ENCODE measurements around the gene CD300LF.

CD300LF gene

DNA sequence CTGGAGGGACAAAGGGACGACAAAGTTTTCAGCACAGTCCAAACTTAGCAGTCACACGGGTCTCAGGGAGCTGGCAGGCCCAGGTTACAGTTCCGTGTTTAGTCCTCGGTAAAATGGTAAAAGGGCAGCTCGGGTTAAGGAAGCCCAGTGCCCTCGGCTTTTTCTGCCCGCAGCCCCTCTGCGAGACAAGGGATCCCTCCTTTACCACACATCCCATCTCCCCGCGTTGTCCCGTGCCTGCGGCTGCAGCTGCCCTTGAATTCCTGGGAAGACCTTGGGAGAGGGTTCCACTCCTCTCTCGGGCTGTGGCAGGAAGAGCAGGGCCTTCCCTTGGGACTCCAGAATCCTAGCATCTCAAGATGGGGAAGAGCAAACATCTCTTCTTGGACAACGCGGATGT lies 17.1 kb upstream of the CD300LF start:
- no peak for DNase-seq (ENCODE audit: low read depth)

DNA sequence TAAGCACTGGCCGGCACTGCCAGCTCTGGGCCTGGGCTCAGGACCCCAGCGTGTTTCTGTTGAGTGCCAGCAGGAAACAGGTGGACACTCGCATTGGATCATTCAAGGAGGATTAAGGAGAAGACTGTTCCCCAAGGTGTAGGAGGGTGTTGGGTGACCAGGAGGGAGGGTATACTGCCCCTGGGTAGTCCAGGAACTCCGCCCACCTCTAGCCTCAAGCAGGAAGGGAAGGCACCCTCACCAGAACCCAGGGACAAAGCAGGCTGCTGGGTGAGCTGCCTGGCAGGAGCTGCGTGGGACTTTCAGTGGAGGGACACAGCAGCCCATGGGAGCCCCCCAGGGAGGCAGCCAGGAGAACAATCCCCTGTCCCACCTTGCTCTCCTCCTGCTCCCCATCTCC lies 16.6 kb upstream of the CD300LF start:
- DNase-seq (ENCODE audit: low read depth), result no peak

DNA sequence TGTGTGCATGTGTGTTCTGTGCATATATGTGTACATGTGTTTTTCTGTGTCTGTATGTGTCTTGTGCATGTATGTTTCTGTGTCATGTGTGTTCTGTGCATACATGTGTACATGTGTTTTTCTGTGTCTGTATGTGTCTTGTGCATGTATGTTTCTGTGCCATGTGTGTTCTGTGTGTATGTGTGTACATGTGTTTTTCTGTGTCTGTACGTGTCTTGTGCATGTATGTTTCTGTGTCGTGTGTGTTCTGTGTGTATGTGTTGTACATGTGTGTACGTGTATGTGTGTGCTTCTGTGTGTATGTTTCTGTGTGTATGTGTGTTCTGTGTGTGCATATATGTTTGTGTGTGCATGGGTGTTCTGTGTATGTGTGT lies 16.0 kb upstream of the CD300LF start:
- DNase-seq (ENCODE audit: low read depth), result no peak

DNA sequence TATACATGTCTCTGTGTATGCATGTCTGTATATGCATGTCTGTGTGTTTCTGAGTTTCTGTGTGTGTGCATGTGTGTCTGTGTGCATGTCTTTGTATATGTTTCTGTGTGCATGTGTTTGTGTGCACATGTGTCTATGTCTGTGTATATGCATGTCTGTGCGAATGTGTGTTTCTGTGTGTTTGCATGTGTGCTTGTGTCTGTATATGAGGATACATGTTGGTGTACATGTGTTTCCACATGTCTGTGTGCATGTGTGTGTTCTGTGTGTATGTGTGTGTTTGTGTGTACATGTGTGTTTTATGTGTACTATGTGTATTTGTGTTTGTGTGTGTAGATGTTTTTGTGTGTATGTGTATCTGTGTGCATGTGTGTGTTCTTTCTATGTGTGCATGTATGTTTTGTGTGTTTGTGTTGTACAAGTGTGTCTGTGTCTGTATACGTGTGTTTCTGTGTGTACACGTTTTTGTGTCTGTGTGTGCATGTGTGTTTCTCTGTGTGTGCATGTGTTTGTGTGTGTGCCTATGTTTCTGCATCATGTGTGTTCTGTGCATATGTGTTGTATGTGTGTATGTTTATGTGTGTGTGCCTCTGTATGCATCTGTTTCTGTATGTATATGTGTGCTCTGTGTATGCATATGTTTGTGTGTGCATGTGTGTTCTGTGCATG lies 15.4 kb upstream of the CD300LF start:
- no peak for DNase-seq (ENCODE audit: low read depth)

DNA sequence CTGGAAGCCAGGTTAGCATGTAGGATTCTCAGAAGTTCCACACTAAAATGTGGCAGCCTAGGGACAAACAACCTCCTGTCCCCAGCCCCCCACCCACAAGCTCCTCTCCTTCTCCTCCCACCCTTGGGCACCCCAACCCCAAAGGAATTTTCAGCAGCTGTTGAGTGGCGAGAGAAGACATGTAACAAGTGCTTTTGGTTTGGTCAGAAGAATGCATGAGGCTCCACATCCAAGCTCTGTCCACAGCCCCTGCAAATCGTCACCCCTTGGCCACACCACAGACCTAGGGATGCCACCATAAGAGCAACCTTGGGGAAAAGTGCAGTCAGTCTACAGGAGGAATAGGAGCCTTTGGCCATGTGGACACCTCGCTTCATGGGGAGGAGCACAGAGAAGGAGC lies 12.4 kb upstream of the CD300LF start:
- DNase-seq (ENCODE audit: low read depth), result no peak

DNA sequence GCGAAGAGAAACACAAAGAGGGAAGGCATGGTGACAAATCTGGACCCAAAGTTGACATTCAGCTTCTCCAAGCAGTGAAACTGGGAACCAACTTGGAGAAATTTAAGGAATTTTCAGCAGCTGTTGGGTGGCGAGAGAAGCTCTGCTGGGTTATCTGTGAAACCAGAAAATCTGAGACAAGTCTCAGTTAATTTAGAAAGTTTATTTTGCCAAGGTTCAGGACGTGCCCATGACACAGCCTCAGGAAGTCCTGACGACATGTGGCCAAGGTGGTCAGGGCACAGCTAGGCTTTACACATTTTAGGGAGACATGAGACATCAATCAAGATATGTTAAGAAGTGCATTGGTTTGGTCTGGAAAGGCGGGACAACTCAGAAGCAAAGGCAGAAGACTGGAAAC lies 11.2 kb upstream of the CD300LF start:
- DNase-seq (ENCODE audit: low read depth), result no peak

- DNase-seq (ENCODE audit: low read depth), result no peak
These were observed 10.1 kb upstream of the CD300LF start for GRCh38 chr17:74722782-74723181.

DNA sequence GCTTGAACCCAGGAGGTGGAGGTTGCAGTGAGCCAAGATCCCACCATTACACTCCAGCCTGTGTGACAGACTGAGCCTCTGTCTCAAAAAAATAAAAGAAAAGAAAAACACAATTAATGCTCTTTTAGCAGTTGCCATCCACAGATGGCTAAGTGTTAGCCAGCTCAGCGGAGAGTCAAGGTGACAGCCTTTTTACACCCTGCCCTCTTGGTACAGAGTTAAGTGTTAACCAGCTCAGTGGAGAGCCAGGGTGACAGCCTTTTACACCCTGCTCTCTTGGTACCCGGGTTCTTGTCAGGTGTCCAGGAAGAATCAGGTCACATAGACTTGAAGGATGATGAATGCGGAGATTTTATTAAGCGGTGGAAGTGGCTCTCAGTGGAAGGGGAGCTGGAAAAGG lies 7.8 kb upstream of the CD300LF start:
- no peak for DNase-seq (ENCODE audit: low read depth)

DNA sequence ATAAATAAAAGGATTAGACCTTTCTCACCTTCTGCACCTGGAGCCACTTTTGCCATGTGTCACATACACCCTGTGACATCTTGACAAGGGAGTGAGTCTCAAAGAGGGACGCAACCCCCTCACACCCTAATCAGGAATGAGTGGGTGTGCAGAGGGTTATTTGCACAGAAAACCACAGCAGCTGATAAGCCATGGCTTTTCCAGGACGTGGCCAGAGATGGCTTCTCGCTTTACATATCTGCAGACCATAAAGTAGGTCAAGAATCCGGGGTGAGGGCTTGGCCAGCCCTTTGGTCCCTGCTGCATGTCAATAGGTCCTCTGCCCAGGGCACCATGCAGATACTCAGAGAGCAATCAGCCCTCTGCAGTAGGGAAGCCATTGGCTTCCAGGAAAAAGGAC lies 2.4 kb upstream of the CD300LF start:
- no peak for DNase-seq (ENCODE audit: low read depth)

DNA sequence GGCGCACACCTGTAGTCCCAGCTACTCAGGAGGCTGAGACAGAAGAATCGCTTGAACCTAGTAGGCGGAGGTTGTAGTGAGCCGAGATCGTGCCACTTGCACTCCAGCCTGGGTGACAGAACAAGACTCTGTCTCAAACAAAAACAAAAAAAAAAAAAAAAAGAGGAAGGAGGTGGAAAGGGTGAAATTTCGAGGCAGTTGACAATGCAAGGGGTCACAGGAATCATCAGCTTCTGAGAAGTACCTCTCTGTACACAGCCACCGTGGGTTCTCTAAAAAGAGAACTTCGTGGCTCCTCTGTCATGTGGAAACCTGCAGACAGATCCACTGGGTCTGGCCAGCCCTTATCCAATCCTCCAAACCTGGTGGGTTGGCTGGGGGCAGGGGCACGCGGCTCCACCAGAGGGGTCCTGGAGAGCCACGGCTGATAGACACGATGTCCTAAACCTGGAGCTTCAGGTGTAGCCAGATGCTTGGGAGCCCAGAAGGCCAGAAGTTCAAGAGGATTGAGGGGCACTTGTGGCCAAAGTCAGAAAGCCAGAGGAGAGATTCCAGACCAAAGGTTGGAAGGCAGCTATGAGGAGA lies 540 bp upstream of the CD300LF start:
- no peak for DNase-seq (ENCODE audit: low read depth)

GRCh38 chr17:74712301-74712700 lies 422 bp downstream of the CD300LF start:
- DNase-seq (ENCODE audit: low read depth), result no peak

GRCh38 chr17:74711058-74711824 lies 1.5 kb downstream of the CD300LF start:
- no peak for DNase-seq (ENCODE audit: low read depth)

GRCh38 chr17:74704544-74704943 lies 8.2 kb downstream of the CD300LF start:
- DNase-seq (ENCODE audit: low read depth), result no peak

GRCh38 chr17:74703311-74703710 lies 9.4 kb downstream of the CD300LF start:
- no peak for DNase-seq (ENCODE audit: low read depth)

GRCh38 chr17:74702116-74702871 lies 10.4 kb downstream of the CD300LF start:
- DNase-seq (ENCODE audit: low read depth), result no peak

- no peak for DNase-seq (ENCODE audit: low read depth)
These were observed 13.5 kb downstream of the CD300LF start for GRCh38 chr17:74699236-74699635.

DNA sequence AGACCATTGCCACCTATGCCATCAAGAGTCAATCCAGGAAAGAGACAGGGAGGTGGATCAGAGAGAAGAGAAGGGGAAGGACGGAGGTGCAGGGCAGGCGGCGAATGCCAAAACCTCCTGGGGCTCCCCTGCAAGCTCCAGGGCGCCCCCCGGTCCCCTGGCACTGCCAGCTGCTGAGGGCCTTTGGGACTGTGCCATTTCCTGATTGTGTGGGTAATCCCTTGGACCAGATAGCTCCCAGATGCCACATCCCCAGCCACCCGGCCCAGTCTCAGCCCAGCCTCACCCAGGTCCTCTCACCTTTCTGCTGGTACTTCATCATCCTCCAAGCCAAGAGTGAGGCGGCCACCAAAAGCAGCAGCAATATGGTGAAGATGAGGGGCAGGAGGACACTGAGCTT lies 14.7 kb downstream of the CD300LF start:
- no peak for DNase-seq (ENCODE audit: low read depth)

DNA sequence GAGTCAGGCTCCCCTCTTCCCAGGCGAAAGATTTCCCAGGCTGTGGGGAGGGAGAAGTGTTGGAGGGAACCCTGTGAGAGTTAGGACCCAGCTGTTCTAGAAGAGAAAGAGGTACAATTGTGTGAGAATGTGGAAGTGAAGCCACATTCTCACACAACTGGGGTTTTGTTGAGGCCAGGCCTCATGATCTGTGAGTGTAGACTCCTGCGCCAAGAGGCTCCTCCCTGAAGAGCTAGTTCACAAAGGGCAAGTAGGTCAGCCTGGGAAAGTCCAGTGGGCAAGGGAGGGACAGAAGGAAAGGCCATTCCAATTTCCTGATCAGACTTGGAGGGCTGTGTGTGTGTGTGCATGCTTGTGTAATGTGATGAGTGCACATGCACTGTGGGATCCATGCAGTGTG lies 15.2 kb downstream of the CD300LF start:
- no peak for DNase-seq (ENCODE audit: low read depth)

DNA sequence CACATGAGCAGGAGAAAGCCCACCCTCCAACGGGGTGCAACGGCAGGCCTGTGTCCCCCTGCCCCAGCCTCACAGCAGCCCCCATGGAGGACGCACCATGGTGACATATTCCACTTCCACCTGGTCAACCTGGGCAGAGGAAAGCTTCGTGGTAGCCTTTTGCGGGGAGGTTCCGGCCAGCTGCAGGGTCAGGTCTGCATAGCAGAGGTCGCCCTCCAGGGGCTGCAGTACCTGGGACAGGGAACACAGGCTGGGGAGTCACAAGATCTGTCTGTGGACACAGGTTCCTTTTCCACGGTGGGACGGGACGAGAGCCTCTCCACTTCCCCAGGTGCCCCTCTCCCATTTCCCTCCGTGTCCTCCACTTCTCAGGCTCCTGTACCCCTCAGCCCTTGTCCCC lies 17.1 kb downstream of the CD300LF start:
- DNase-seq (ENCODE audit: low read depth), result no peak

DNA sequence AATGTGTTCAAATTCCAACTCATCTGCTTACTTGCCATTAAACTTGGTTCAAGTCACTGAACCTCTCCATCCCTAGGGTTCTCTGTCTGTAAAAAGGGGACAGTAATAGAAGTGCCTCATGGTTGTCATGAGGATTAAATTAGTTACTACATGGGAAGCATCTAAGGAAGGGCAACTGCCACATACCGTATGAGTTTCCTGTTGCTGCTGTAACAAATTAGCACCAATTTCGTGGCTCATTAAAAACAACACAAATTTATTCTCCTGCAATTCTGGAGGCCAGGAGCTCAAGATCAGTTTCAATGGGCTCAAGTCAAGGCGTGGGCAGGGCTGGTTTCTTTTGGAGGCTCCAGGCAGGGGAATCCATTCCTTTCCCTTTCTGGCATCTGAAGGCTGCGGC lies 18.6 kb downstream of the CD300LF start:
- DNase-seq (ENCODE audit: low read depth), result no peak

DNA sequence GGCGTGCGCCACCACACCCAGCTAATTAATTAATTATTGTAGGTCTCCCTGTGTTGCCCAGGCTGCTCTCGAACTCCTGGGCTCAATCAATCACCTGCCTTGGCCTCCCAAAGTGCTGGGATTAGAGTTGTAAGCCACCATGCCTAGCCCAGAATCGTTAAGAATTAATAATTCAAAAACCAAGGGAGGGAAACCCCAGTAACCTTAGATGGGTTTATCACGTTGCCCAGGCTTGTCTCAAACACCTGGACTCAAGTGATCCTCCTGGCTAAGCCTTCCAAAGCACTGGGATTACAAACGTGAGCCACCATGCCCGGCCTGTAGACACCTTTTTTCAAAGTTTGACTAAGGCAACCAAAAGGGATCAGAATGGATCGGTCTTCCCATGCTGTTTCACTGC lies 21.6 kb downstream of the CD300LF start:
- DNase-seq (ENCODE audit: low read depth), result no peak

DNA sequence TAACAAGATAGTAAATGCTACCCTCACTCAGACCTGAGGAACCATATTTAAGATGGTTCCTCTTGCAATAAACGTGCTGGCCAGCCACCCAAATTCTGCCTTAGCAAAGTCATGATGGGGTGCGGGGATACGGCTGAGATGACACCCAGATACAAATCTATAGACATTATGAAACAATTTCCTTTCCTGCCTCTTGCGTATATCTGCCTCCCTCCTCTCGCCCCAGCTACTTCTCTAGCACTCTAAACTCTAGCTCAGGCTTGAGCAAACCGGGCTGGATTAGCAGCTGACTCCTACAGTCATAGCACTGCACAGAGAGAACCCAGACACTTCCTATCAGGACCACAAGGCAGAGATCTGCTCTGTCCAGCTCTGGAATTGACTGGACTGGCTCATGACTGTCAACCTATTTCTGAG lies 22.3 kb downstream of the CD300LF start:
- DNase-seq (ENCODE audit: low read depth), result no peak

- no peak for DNase-seq (ENCODE audit: low read depth)
These were observed 24.8 kb downstream of the CD300LF start for GRCh38 chr17:74687886-74688285.
